Activated T-cell treated with anti-CD3 and anti-CD28 coated beads for 4 hours (primary cell): Measurements from ENCODE around the gene SLC49A3.
"Not testable (repeated sequence)": the region's sequence is repeated elsewhere in the genome, so short reads cannot be mapped to it uniquely, and the experiment has no call there.

Source experiments
- DNase-seq: peaks from one replicate; pipeline ENCODE4 v3.0.0-alpha.2; 2020

Gene SLC49A3

GRCh38 chr4:688854-689681, at the start of gene SLC49A3:
Gene SLC49A3, minus strand, starts transcription at chr4:689151. Its CDS starts 24 bp downstream, at chr4:689127.
- DNase-seq = no peak

GRCh38 chr4:736561-736960, 47.6 kb upstream of the SLC49A3 start:
- DNase-seq = not testable (repeated sequence)

GRCh38 chr4:735583-735982, 46.6 kb upstream of the SLC49A3 start:
- DNase-seq = no peak

- DNase-seq = no peak
Measured at GRCh38 chr4:734951-735350, 46.0 kb upstream of the SLC49A3 start.

GRCh38 chr4:734075-734474, 45.1 kb upstream of the SLC49A3 start:
- DNase-seq = no peak

GRCh38 chr4:733631-733980, 44.7 kb upstream of the SLC49A3 start:
- no peak for DNase-seq

GRCh38 chr4:732911-733630, 44.1 kb upstream of the SLC49A3 start:
- DNase-seq = no peak

- no peak for DNase-seq
Measured at GRCh38 chr4:732486-732885, 43.5 kb upstream of the SLC49A3 start.

GRCh38 chr4:731954-732353, 43.0 kb upstream of the SLC49A3 start:
- DNase-seq = not testable (repeated sequence)

- not testable (repeated sequence) for DNase-seq
Measured at GRCh38 chr4:730946-731904, 42.3 kb upstream of the SLC49A3 start.

- DNase-seq = no peak
Measured at GRCh38 chr4:730511-730910, 41.6 kb upstream of the SLC49A3 start.

- DNase-seq = no peak
Measured at GRCh38 chr4:729336-730315, 40.7 kb upstream of the SLC49A3 start.

GRCh38 chr4:727576-727975, 38.6 kb upstream of the SLC49A3 start:
- DNase-seq = no peak

GRCh38 chr4:726838-727237, 37.9 kb upstream of the SLC49A3 start:
- DNase-seq = no peak

GRCh38 chr4:726235-726787, 37.4 kb upstream of the SLC49A3 start:
- no peak for DNase-seq

GRCh38 chr4:725391-726234, 36.7 kb upstream of the SLC49A3 start:
- DNase-seq = no peak

GRCh38 chr4:723751-724530, 35.0 kb upstream of the SLC49A3 start:
- no peak for DNase-seq

- no peak for DNase-seq
Measured at GRCh38 chr4:722851-723360, 34.0 kb upstream of the SLC49A3 start.

- no peak for DNase-seq
Measured at GRCh38 chr4:722169-722725, 33.3 kb upstream of the SLC49A3 start.
